Left forelimb (tissue), 1 donor: ENCODE measurements around the gene KRTAP3-3.
A peak's percentile ranks its signal among the peaks of the same experiment; 100 is the strongest.
"Not testable (repeated sequence)": the region's sequence is repeated elsewhere in the genome, so short reads cannot be mapped to it uniquely, and the experiment has no call there.

ENCODE experiments used
- DNase-seq: peaks from one replicate; pipeline ENCODE4 v3.0.0-alpha.2; 2018; ENCODE audit warnings: low spot score

The KRTAP3-3 gene

GRCh38 chr17:40993839-40994238 lies at the start of gene KRTAP3-3:
Gene KRTAP3-3 (minus strand): TSS chr17:40994164. CDS start chr17:40994097, 67 bp downstream.
- DNase-seq, result no peak

DNA sequence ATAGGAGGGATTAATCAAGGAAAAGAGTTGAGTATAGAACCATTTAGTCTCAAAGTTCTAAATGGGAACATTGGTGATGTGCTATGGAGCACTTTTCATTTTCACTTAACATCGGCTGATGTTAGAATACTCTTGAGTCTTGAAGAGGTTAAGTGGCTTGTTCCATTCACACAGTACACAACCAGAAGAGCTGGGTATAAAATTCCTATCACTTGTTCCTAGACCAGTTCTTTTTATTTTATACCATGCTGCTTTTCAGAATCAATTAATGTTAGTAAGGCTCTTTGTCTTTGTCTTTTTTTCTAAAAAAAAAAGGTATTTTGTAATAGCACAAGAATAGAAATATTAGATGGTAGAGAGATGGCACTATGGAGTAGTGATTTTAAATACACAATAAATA lies 49.0 kb upstream of the KRTAP3-3 start:
- no peak for DNase-seq

- DNase-seq, result peak; percentile 65
Measured at GRCh38 chr17:41040783-41041571, 47.0 kb upstream of the KRTAP3-3 start, which contains the start of gene KRTAP1-1. Gene KRTAP1-1 (minus strand): TSS chr17:41041450. CDS start chr17:41041397, 53 bp downstream.

- no peak for DNase-seq
Measured at GRCh38 chr17:41037853-41038350, 43.9 kb upstream of the KRTAP3-3 start.

DNA sequence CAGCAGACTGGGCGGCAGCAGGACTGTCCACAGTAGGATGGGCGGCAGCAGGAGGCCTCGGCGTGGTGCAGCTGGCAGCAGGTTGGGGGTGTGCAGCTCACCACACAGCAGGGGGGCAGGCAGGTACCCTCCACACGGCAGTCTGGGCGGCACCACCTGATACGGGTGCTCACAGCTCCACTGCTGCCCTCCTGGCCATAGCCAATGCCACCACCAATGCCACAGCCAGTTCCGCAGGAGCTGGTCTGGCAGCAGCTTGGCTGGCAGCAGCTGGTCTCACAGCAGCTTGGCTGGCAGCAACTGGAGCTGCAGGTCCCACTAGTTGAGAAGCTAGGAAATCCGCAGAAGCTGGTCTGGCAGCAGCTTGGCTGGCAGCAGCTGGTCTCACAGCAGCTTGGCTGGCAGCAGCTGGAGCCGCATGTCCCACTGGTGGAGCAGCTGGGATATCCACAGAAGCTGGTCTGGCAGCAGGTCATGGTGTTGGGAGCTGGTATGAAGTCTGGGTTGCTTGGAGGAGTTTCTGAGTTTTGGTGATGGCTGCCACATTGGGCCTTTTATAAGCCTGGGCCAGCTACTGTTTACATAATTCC lies 40.5 kb upstream of the KRTAP3-3 start, which contains the start of gene KRTAP1-3:
TSS of gene KRTAP1-3 (minus strand) at position 529 of the 590 bp plus-strand sequence. CDS start at position 476, 53 bp downstream.
- not testable (repeated sequence) for DNase-seq

GRCh38 chr17:41029633-41030245 lies 35.8 kb upstream of the KRTAP3-3 start, which contains the start of gene KRTAP1-4:
Gene KRTAP1-4 (minus strand): TSS chr17:41030195. CDS start chr17:41030078, 117 bp downstream.
- no peak for DNase-seq

DNA sequence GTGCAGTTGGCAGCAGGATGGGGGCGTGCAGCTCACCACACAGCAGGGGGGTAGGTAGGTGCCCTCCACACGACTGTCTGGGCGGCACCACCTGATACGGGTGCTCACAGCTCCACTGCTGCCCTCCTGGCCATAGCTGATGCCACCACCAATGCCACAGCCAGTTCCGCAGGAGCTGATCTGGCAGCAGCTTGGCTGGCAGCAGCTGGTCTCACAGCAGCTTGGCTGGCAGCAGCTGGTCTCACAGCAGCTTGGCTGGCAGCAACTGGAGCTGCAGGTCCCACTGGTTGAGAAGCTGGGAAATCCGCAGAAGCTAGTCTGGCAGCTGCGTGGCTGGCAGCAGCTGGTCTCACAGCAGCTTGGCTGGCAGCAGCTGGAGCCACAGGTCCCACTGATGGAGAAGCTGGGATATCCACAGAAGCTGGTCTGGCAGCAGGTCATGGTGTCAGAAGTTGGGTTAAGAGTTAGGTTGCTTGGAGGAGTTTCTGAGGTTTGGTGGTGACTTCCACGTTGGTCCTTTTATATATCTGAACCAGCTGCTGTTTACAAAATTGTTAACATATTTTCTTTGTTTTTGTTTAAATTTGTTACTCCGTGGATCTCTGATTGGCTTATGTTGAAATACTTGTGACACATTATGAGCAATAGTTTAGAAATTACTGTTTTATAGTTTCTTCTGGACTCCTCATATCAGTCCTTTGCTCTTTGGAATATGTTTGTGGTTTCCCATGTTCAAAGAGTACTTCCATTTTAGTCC lies 32.9 kb upstream of the KRTAP3-3 start, which contains the start of gene KRTAP1-5:
TSS of gene KRTAP1-5 (minus strand) at position 494 of the 757 bp plus-strand sequence. CDS start at position 441, 53 bp downstream.
- no peak for DNase-seq

DNA sequence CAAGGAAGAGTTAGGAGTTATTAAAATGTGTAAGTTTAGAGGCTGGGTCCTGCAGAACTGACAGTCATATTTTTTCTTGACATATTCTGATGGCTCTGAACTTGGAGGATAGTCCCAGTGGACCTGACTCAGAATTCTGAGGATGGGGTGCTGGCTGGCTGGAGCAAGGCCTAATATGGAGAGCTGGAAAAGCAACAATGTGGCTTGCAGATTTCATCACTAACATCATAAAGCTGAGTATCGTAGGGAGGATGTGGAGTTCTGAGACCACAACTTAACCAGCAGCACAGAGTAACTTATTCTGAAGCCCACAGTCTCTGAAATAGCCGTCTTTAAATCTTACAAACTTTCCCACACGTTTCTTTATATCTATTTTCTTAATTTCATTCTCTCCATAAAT lies 30.7 kb upstream of the KRTAP3-3 start:
- no peak for DNase-seq

GRCh38 chr17:41020336-41020735 lies 26.4 kb upstream of the KRTAP3-3 start:
- no peak for DNase-seq

- DNase-seq, result no peak
Measured at GRCh38 chr17:41019415-41019814, 25.5 kb upstream of the KRTAP3-3 start.

- DNase-seq, result no peak
Measured at GRCh38 chr17:41018541-41018940, 24.6 kb upstream of the KRTAP3-3 start.

DNA sequence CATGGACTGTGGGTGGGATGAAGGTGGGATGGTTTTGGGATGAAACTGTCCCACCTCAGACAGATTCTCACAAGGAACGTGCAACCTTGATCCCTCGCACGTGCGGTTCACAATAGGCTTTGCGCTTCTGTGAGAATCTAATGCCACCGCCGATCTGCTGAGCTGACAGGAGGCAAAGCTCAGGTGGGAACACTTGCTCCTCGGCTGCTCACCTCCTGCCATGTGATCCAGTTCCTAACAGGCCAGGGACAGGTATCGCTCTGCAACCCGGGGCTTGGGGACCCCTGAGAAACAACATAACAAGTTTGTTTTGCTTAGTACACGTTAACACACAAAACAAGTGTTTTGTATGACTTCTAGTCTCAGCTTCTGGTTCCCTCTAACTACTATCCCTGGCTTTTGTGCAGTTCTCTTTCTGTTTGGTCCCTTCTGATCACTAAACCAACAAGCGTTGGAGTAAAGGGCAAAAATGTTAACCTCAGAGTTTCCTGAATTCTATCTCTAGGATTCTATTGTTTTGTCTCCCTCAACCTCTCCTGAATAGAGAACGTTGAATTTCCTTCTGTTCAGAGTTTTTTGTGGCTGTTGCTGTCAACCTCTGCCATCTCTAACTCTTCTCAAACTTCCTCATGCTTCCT lies 22.7 kb upstream of the KRTAP3-3 start:
- no peak for DNase-seq

GRCh38 chr17:41015454-41015853 lies 21.5 kb upstream of the KRTAP3-3 start:
- no peak for DNase-seq

DNA sequence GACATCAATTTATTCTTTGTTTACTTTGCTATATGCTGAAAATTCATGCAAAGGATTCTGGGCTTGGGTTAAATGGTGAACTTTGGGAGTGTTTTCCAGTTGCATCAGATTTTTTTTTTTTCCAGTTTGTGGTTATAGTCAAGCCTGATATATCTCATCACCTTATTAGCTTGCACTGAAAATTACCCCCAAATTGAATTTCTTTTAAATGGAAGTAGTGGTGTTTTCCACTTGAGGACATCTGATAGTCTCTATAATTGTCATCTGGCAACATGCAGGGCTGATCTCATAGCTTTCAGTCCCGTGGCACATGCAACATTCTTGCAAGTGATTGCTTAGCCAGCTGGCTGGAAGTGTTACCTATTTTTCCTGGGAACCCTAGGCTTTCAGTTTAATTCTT lies 19.6 kb upstream of the KRTAP3-3 start:
- no peak for DNase-seq

GRCh38 chr17:41013181-41013580 lies 19.2 kb upstream of the KRTAP3-3 start:
- no peak for DNase-seq

- DNase-seq, result no peak
Measured at GRCh38 chr17:41012326-41013120, 18.6 kb upstream of the KRTAP3-3 start.

DNA sequence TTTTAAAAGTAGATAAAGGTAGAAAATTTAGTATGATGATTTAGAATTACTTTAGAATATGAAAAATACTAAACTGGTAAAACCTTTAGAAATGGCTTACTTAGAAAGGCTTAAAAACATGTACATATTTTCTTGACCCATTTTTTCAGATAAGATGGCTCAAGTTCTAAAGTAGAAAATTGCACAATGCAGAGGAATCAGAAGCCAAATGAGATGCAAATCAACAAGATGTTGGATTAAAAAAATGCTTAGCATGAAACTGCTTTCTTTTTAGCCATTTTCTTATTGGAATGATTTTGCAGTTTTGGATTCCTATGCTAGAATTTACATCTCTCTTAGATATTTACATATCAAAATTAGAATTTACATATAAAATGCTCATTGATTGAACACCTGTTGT lies 16.5 kb upstream of the KRTAP3-3 start:
- DNase-seq, result no peak

DNA sequence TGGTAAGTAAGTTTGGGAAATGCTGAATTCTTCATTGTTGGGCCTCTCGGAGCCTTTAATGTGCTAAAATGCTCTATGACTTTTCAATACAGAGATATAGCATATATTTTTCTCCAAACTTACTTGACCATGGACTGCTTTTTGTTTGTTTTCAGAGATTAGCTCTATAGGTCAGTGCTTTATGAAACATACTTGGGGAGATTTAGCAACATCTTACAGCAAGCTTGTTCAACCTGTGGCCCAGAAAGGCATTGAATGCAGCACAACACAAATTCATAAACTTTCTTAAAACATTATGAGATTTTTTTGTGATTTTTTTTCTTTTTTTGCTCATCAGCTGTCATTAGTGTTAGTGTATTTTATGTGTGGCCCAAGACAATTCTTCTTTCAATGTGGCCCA lies 16.0 kb upstream of the KRTAP3-3 start:
- DNase-seq, result no peak

DNA sequence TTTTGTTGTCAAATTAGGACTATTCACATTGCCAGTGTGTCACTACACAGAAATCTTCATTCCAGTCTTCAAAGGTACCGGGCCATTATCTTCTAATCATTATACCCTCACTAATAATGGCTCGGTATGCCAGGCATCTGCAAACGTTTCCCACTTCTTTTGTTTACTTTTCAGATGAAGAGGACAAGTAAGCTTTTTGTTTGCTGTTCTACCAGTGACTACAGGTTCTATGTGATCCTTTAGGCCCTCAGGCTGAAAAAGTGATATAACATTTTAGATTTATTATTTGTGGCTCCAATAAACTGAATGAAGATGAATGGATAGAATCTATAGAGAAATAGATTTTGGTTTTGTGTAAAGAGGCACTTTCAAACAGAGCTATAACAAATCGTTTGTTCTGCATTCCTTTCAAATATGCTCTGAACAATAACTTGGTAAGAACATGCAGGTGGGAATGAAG lies 15.4 kb upstream of the KRTAP3-3 start:
- no peak for DNase-seq

GRCh38 chr17:41008811-41009210 lies 14.8 kb upstream of the KRTAP3-3 start, which contains the start of gene KRTAP3-1:
Gene KRTAP3-1 (minus strand): TSS chr17:41009128. CDS start chr17:41009074, 54 bp downstream.
- no peak for DNase-seq
